Neuronal stem cell (in vitro differentiated cells): ENCODE data around the gene CENPP.

Experiments used
- DNase-seq: peaks from one replicate; pipeline ENCODE4 v3.0.0-alpha.2; 2013; ENCODE audit warnings: low spot score
- H2AFZ ChIP-seq: one replicate; pipeline ENCODE4 v1.6.1; 2013; ENCODE audit warnings: mild to moderate bottlenecking, low read length, inconsistent platforms
- H2AK5ac ChIP-seq: 2 replicates; pipeline ENCODE4 v1.6.1; 2013; ENCODE audit warnings: low read depth, mild to moderate bottlenecking, inconsistent platforms, low read length, moderate library complexity, mixed read lengths
- H2BK120ac ChIP-seq: 2 replicates; pipeline ENCODE4 v1.6.1; 2013; ENCODE audit warnings: low read depth, mild to moderate bottlenecking, inconsistent platforms, low read length, moderate library complexity, mixed read lengths
- H2BK12ac ChIP-seq: one replicate; pipeline ENCODE4 v1.6.1; 2013; ENCODE audit warnings: low read length, inconsistent platforms
- H2BK15ac ChIP-seq: 2 replicates; pipeline ENCODE4 v1.6.1; 2013; ENCODE audit warnings: mild to moderate bottlenecking, low read length, inconsistent platforms, mixed read lengths
- H2BK5ac ChIP-seq: one replicate; pipeline ENCODE4 v1.6.1; 2013; ENCODE audit warnings: inconsistent platforms, mild to moderate bottlenecking, low read length, moderate library complexity
- H3K14ac ChIP-seq: one replicate; pipeline ENCODE4 v1.6.1; 2013; ENCODE audit warnings: low read length, inconsistent platforms
- H3K18ac ChIP-seq: 2 replicates; pipeline ENCODE4 v1.6.1; 2013; ENCODE audit warnings: low read length, inconsistent platforms
- H3K23ac ChIP-seq: 2 replicates; pipeline ENCODE4 v1.6.1; 2013; ENCODE audit warnings: low read depth, mild to moderate bottlenecking, mixed read lengths, low read length, inconsistent platforms; ENCODE audit not compliant: poor library complexity
- H3K27ac ChIP-seq: replicated peaks from 3 replicates; pipeline ENCODE4 v1.5.1; 2013; ENCODE audit warnings: low read length, inconsistent platforms
- H3K27me3 ChIP-seq, 3 experiments: 2 replicates each; pipeline ENCODE4 v1.6.1; 2013; ENCODE audit warnings: low read length in 3 of 3, mild to moderate bottlenecking in 2 of 3, inconsistent platforms in 1 of 3, low read depth in 1 of 3, mixed read lengths in 1 of 3, moderate library complexity in 1 of 3; ENCODE audit not compliant: control insufficient read depth in 3 of 3, insufficient read depth in 3 of 3
- H3K36me3 ChIP-seq, 2 donors: replicated peaks in 1 of 2; 2 replicates each; pipeline ENCODE4 v1.6.1; 2013; ENCODE audit warnings: low read length in 2 of 2; ENCODE audit not compliant: control insufficient read depth in 2 of 2, insufficient read depth in 2 of 2
- H3K4ac ChIP-seq: 2 replicates; pipeline ENCODE4 v1.6.1; 2013; ENCODE audit warnings: inconsistent platforms, mild to moderate bottlenecking, low read length, moderate library complexity
- H3K4me1 ChIP-seq, 2 donors: 1 replicate in 1 of 2; 2 replicates in 1 of 2; pipeline ENCODE4 v1.6.1; 2013; ENCODE audit warnings: low read length in 2 of 2, low read depth in 1 of 2; ENCODE audit not compliant: control insufficient read depth in 2 of 2, insufficient read depth in 1 of 2
- H3K4me2 ChIP-seq: one replicate; pipeline ENCODE4 v1.6.1; 2013; ENCODE audit warnings: mild to moderate bottlenecking, low read length, inconsistent platforms; ENCODE audit not compliant: insufficient read depth, poor library complexity, severe bottlenecking
- H3K4me3 ChIP-seq, 2 donors: 2 replicates each; pipeline ENCODE4 v1.5.1; 2013; ENCODE audit warnings: low read length in 2 of 2, mild to moderate bottlenecking in 2 of 2, inconsistent platforms in 1 of 2, moderate library complexity in 1 of 2
- H3K79me1 ChIP-seq: one replicate; pipeline ENCODE4 v1.6.1; 2013; ENCODE audit warnings: low read depth, mild to moderate bottlenecking, inconsistent platforms, low read length, moderate library complexity
- H3K9ac ChIP-seq: one replicate; pipeline ENCODE4 v1.6.1; 2013; ENCODE audit warnings: mild to moderate bottlenecking, low read depth, low read length, inconsistent platforms; ENCODE audit not compliant: poor library complexity
- H3K9me3 ChIP-seq, 2 donors: replicated peaks in 1 of 2; 2 replicates each; pipeline versions ENCODE3 to v1.6.1; 2013; ENCODE audit warnings: low read length in 2 of 2, mild to moderate bottlenecking in 2 of 2, inconsistent platforms in 1 of 2, low read depth in 1 of 2, mixed read lengths in 1 of 2, moderate library complexity in 1 of 2; ENCODE audit not compliant: control insufficient read depth in 2 of 2, insufficient read depth in 1 of 2
- H4K8ac ChIP-seq: one replicate; pipeline ENCODE4 v1.6.1; 2013; ENCODE audit warnings: low read depth, mild to moderate bottlenecking, inconsistent platforms, low read length, moderate library complexity
- H4K91ac ChIP-seq: one replicate; pipeline ENCODE4 v1.6.1; 2013; ENCODE audit warnings: low read length, low read depth, mild to moderate bottlenecking, inconsistent platforms; ENCODE audit not compliant: poor library complexity
- WGBS, 2 donors: extraction: QIAGEN DNeasy Blood & Tissue Kit; methylation state at CpG; one replicate each; pipeline ENCODE4 v1.1.7; 2013; ENCODE audit warnings: missing lambda C conversion rate in 2 of 2, mixed read lengths in 1 of 2; ENCODE audit not compliant: insufficient read length in 2 of 2, insufficient replicate concordance in 1 of 2; ENCODE audit errors: extremely low coverage in 2 of 2; 5-methylcytosine and 5-hydroxymethylcytosine counted together

CENPP gene

GRCh38 chr9:92422611-92423338 is 97.0 kb downstream of the CENPP start:
- no peak overlapping the region for H4K8ac ChIP-seq
- no peak overlapping the region for H2BK15ac ChIP-seq
- no peak overlapping the region for H2AFZ ChIP-seq
- no peaks in the 10 kb centered on the region for H3K27me3 ChIP-seq
- H2BK120ac ChIP-seq, result no peak overlapping the region
- no peak for DNase-seq
- WGBS, 2 donors, result no CpG with 5 or more reads among the region's 2 CpGs
- H3K9me3 ChIP-seq, result no peaks in the 10 kb centered on the region
- no peak overlapping the region for H2AK5ac ChIP-seq
- H4K91ac ChIP-seq, result no peak overlapping the region
- no peak overlapping the region for H3K9ac ChIP-seq
- no peaks in the 10 kb centered on the region for H3K36me3 ChIP-seq
- H3K27ac ChIP-seq, result no peak overlapping the region
- H3K18ac ChIP-seq, result no peak overlapping the region
- H3K4me1 ChIP-seq, result no peaks in the 10 kb centered on the region
- no peak overlapping the region for H2BK12ac ChIP-seq
- H2BK5ac ChIP-seq, result no peak overlapping the region
- no peak overlapping the region for H3K4ac ChIP-seq
- H3K14ac ChIP-seq, result no peak overlapping the region
- no peaks in the 10 kb centered on the region for H3K79me1 ChIP-seq
- no peak overlapping the region for H3K23ac ChIP-seq
- no peak overlapping the region for H3K4me2 ChIP-seq
- no peak overlapping the region for H3K4me3 ChIP-seq

DNA sequence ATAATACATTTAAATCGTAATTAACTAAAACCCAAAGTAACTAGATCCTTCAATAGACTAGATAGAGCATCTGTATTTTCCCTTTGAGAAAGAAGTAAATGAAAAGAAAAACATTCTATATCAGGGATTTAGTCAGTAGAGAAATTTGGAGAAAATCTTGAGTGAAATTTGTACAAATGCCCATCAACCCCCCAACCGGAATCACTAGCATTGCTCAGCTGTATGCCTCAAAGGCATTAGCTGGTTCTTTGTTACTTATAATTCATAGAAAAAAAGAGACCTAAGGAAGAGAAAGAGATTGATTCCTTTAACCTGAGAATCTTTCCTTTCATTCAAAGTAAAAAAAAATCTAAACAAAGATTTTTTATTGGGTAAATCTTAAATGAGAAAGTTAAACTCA is 97.9 kb downstream of the CENPP start:
- Histone ChIP-seq H3K18ac (no peak overlapping the region), H3K4me3 (no peak overlapping the region), H3K4me2 (no peak overlapping the region), H2BK12ac (no peak overlapping the region), H3K36me3 (no peaks in the 10 kb centered on the region), H2BK5ac (no peak overlapping the region), H3K9ac (no peak overlapping the region), H3K27ac (no peak overlapping the region), H3K9me3 (no peaks in the 10 kb centered on the region), H3K23ac (no peak overlapping the region), H3K4ac (no peak overlapping the region), H3K14ac (no peak overlapping the region), H2BK15ac (no peak overlapping the region), H3K27me3 (no peaks in the 10 kb centered on the region), H4K91ac (no peak overlapping the region), H3K4me1 (no peaks in the 10 kb centered on the region), H4K8ac (no peak overlapping the region), H3K79me1 (no peaks in the 10 kb centered on the region), H2BK120ac (no peak overlapping the region), H2AK5ac (no peak overlapping the region), H2AFZ (no peak overlapping the region)
- WGBS, 2 donors, result no CpG with 5 or more reads among the region's 2 CpGs
- no peak for DNase-seq

DNA sequence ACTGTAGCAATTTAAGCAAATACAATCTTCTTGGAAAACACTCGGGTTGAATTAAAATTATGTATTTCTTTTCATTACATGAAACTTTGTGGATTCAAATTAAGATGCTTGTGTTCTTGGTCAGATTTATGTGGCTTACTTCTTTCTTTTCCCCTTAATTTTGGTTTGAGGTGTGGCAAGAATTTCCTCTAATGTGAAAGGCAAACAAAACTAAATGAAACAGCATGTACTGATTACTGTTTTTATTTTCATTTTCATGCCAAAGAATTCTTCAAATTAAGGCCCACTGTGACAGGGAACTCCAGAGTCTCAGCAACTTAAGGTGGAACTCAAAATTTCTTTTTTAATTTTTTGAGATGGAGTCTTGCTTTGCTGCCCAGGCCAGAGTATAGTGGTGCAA is 98.6 kb downstream of the CENPP start, which contains the start of gene OMD:
OMD (minus strand) TSS at position 132 of the 400 bp plus-strand sequence. CDS start 6,913 bp downstream, outside the sequence.
- Histone ChIP-seq H3K9ac (no peak within 1 kb of the TSS), H3K4me3 (no peak within 1 kb of the TSS), H3K27ac (no peak within 1 kb of the TSS), H3K79me1 (no peaks in the 10 kb centered on the region), H3K4ac (no peak within 1 kb of the TSS), H2AFZ (no peak within 1 kb of the TSS), H3K4me2 (no peak within 1 kb of the TSS), H3K23ac (no peak within 1 kb of the TSS), H3K9me3 (no peaks in the 10 kb centered on the region), H3K36me3 (no peaks in the 10 kb centered on the region), H2BK5ac (no peak within 1 kb of the TSS), H2BK12ac (no peak within 1 kb of the TSS), H4K8ac (no peak within 1 kb of the TSS), H3K4me1 (no peaks in the 10 kb centered on the region), H2BK15ac (no peak within 1 kb of the TSS), H3K27me3 (no peaks in the 10 kb centered on the region), H3K14ac (no peak within 1 kb of the TSS), H2BK120ac (no peak within 1 kb of the TSS), H3K18ac (no peak within 1 kb of the TSS), H4K91ac (no peak within 1 kb of the TSS), H2AK5ac (no peak within 1 kb of the TSS)
- no peak for DNase-seq
- WGBS, 2 donors, result no CpG with 5 or more reads among the region's 1 CpG

GRCh38 chr9:92425474-92425873 is 99.7 kb downstream of the CENPP start:
- Histone ChIP-seq H2BK15ac (no peak overlapping the region), H4K91ac (no peak overlapping the region), H2BK5ac (no peak overlapping the region), H3K4me1 (no peaks in the 10 kb centered on the region), H3K4me2 (no peak overlapping the region), H3K23ac (no peak overlapping the region), H2AK5ac (no peak overlapping the region), H4K8ac (no peak overlapping the region), H2BK120ac (no peak overlapping the region), H3K18ac (no peak overlapping the region), H3K4me3 (no peak overlapping the region), H2BK12ac (no peak overlapping the region), H3K9me3 (no peaks in the 10 kb centered on the region), H3K9ac (no peak overlapping the region), H3K27me3 (no peaks in the 10 kb centered on the region), H3K14ac (no peak overlapping the region), H3K27ac (no peak overlapping the region), H2AFZ (no peak overlapping the region), H3K36me3 (no peaks in the 10 kb centered on the region), H3K79me1 (no peaks in the 10 kb centered on the region), H3K4ac (no peak overlapping the region)
- WGBS, 2 donors, result no CpG with 5 or more reads among the region's 2 CpGs
- no peak for DNase-seq
